Measurements from ENCODE around the gene ITIH3.

The ITIH3 gene

DNA sequence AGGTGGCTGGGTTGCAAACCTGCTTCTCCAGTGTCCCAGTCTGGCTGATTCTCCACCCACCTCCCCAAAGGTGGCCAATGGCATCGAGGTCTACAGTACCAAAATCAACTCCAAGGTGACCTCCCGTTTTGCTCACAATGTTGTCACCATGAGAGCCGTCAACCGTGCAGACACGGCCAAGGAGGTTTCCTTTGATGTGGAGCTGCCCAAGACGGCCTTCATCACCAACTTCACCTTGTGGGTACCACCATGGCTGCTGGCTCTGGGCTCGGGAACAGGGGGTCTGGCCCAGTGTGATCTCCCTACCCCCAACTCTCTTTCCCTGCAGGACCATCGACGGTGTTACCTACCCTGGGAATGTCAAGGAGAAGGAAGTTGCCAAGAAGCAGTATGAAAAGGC, 1.8 kb downstream of the ITIH3 start:
- TF ChIP-seq Cebpa-rat (IDR thresholded peaks at IDR 0.05) = no peak
- Histone ChIP-seq H3K9ac (no peak overlapping the region), H3K4me2 (peak overlapping the region in 8 of 11 experiments; percentile 75 to 98 (median 90); a peak in 15 of 22 replicates), H3K4me3 (no peak overlapping the region), H4K20me1 (no peaks in the 10 kb centered on the region), H3K9me3 (replicated peaks in 1 of 11) (no peaks in the 10 kb centered on the region), H3K27ac (peak overlapping the region in 4 of 11 experiments; percentile 77 to 89 (median 86); a peak in 6 of 22 replicates), H3K36me3 (no peaks in the 10 kb centered on the region), H3K4me1 (peaks cover 30 to 90% (median 70%) of the 10 kb centered on the region in 10 experiments), H3K27me3 (peaks cover 0 to 2% (median 0%) of the 10 kb centered on the region in 11 experiments; a peak in 2 of 22 replicates)

DNA sequence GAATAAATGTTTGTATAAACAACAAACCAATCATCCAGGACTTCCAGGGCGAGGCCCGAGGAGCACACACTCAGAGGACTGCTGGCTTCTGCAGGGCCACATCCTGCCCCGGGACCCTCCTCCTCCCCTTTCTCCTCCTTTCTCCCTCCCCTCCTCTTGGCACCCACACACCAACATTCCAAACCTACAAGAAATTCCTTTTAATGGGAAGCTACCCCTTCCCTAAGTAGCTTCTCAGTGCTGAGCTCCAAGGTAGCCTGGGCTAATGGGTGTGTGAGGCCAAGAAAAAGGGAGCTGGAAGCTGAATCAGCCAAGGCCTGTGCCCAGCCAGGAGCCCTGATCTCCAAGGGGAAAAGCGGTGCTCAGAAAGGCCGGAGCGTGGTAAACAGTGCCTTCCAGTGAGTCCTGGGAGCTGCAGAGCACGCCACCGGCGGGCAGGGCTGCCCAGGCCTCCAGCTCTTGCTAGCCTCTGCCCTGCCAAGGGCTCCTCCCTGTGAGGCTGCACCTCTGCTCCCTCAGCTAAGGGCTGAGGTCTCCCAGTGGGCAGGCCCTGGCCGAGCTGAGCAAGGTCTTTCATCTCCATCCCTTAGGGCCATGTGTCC, 3.9 kb downstream of the ITIH3 start:
- no peak overlapping the region for H3K4me3 ChIP-seq
- H3K36me3 ChIP-seq = no peaks in the 10 kb centered on the region
- peak overlapping the region in 3 of 11 experiments; percentile 24 to 46 (median 35); a peak in 4 of 22 replicates for H3K27ac ChIP-seq
- TF ChIP-seq Cebpa-rat (IDR thresholded peaks at IDR 0.05) = no peak
- H3K27me3 ChIP-seq = no peaks in the 10 kb centered on the region
- H3K9ac ChIP-seq = no peak overlapping the region; a peak in 1 of 22 replicates
- no peaks in the 10 kb centered on the region for H3K9me3 ChIP-seq (replicated peaks in 1 of 11)
- no peaks in the 10 kb centered on the region for H4K20me1 ChIP-seq
- H3K4me2 ChIP-seq = peak overlapping the region in 6 of 11 experiments; percentile 1 to 98 (median 36); a peak in 10 of 22 replicates
- peaks cover 21 to 75% (median 50%) of the 10 kb centered on the region in 10 experiments for H3K4me1 ChIP-seq

GRCh38 chr3:52798978-52799476, 4.4 kb downstream of the ITIH3 start:
- peak overlapping the region in 6 of 11 experiments; percentile 3 to 40 (median 28); a peak in 5 of 22 replicates for H3K4me2 ChIP-seq
- no peaks in the 10 kb centered on the region for H4K20me1 ChIP-seq
- no peak for TF ChIP-seq Cebpa-rat (IDR thresholded peaks at IDR 0.05)
- peak overlapping the region in 3 of 11 experiments; percentile 7 to 46 (median 35); a peak in 1 of 22 replicates for H3K27ac ChIP-seq
- no peaks in the 10 kb centered on the region for H3K27me3 ChIP-seq
- H3K9me3 ChIP-seq (replicated peaks in 1 of 11) = no peaks in the 10 kb centered on the region
- peaks cover 15 to 75% (median 49%) of the 10 kb centered on the region in 10 experiments for H3K4me1 ChIP-seq
- H3K4me3 ChIP-seq = no peak overlapping the region
- H3K9ac ChIP-seq = no peak overlapping the region
- no peaks in the 10 kb centered on the region for H3K36me3 ChIP-seq

GRCh38 chr3:52800079-52800478, 5.5 kb downstream of the ITIH3 start:
- H3K4me3 ChIP-seq = no peak overlapping the region
- no peaks in the 10 kb centered on the region for H3K9me3 ChIP-seq (replicated peaks in 1 of 11)
- peaks cover 12 to 75% (median 49%) of the 10 kb centered on the region in 10 experiments for H3K4me1 ChIP-seq
- H3K4me2 ChIP-seq = peak overlapping the region in 5 of 11 experiments; percentile 1 to 31 (median 10); a peak in 7 of 22 replicates
- no peaks in the 10 kb centered on the region for H3K36me3 ChIP-seq
- no peak for TF ChIP-seq Cebpa-rat (IDR thresholded peaks at IDR 0.05)
- H3K9ac ChIP-seq = no peak overlapping the region
- no peaks in the 10 kb centered on the region for H4K20me1 ChIP-seq
- H3K27me3 ChIP-seq = no peaks in the 10 kb centered on the region
- H3K27ac ChIP-seq = peak overlapping the region in 4 of 11 experiments; percentile 12 to 45 (median 29); a peak in 5 of 22 replicates

DNA sequence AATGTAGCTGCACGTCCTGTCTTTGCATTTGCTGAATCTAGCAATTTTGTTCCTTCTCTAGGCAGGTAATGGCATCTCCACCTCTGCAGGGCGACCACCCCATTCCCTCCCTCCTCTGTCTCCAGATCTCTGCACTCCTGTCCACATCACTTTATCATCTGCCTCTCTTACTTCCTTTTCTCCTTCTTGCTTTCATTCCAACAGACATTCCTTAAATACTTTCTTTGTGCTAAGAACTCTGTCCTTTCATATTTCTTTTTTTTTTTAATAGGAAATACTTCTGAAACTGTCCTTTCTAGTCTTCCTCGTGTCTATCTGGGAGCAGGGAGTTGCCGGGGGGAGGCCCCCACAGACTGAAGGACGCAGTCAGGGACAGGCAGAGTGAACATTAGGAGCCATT, 7.2 kb downstream of the ITIH3 start:
- Histone ChIP-seq H3K27me3 (no peaks in the 10 kb centered on the region), H3K36me3 (no peaks in the 10 kb centered on the region), H3K9me3 (replicated peaks in 1 of 11) (no peaks in the 10 kb centered on the region), H4K20me1 (no peaks in the 10 kb centered on the region), H3K27ac (peak overlapping the region in 3 of 11 experiments; percentile 38 to 58 (median 50); a peak in 4 of 22 replicates), H3K4me2 (no peak overlapping the region), H3K4me1 (peaks cover 12 to 75% (median 53%) of the 10 kb centered on the region in 10 experiments), H3K4me3 (no peak overlapping the region), H3K9ac (no peak overlapping the region)
- TF ChIP-seq Cebpa-rat (IDR thresholded peaks at IDR 0.05) = no peak

- H3K27ac ChIP-seq = peak overlapping the region in 8 of 11 experiments; percentile 35 to 97 (median 95); a peak in 16 of 22 replicates
- no peaks in the 10 kb centered on the region; a peak in 2 of 22 replicates for H3K9me3 ChIP-seq (replicated peaks in 1 of 11)
- H3K9ac ChIP-seq = peak overlapping the region in 7 of 11 experiments; percentile 36 to 82 (median 68); a peak in 12 of 22 replicates
- H3K36me3 ChIP-seq = peaks cover 0 to 7% (median 0%) of the 10 kb centered on the region in 11 experiments; a peak in 2 of 22 replicates
- no peaks in the 10 kb centered on the region for H4K20me1 ChIP-seq
- peak in 2 of 11 experiments; percentile 34 to 35; a peak in 2 of 22 replicates for TF ChIP-seq Cebpa-rat (IDR thresholded peaks at IDR 0.05)
- peak overlapping the region; percentile 26 to 91 (median 82); a peak in 20 of 22 replicates for H3K4me2 ChIP-seq
- peaks cover 24 to 75% (median 69%) of the 10 kb centered on the region in 10 experiments for H3K4me1 ChIP-seq
- H3K27me3 ChIP-seq = no peaks in the 10 kb centered on the region
- no peak overlapping the region for H3K4me3 ChIP-seq
Observed at GRCh38 chr3:52805270-52806039, 10.9 kb downstream of the ITIH3 start.

GRCh38 chr3:52809149-52809548, 14.6 kb downstream of the ITIH3 start:
- Histone ChIP-seq H3K4me3 (peak overlapping the region in 3 of 10 experiments; percentile 3 to 20 (median 8); a peak in 3 of 20 replicates), H4K20me1 (no peaks in the 10 kb centered on the region), H3K36me3 (peaks cover 0 to 7% (median 0%) of the 10 kb centered on the region in 11 experiments; a peak in 2 of 22 replicates), H3K27ac (peak overlapping the region in 8 of 11 experiments; percentile 76 to 97 (median 95); a peak in 18 of 22 replicates), H3K9me3 (replicated peaks in 1 of 11) (no peaks in the 10 kb centered on the region; a peak in 2 of 22 replicates), H3K4me2 (peak overlapping the region in 10 of 11 experiments; percentile 54 to 91 (median 82); a peak in 19 of 22 replicates), H3K27me3 (no peaks in the 10 kb centered on the region), H3K4me1 (peaks cover 24 to 100% (median 100%) of the 10 kb centered on the region in 10 experiments), H3K9ac (peak overlapping the region in 7 of 11 experiments; percentile 51 to 82 (median 79); a peak in 15 of 22 replicates)
- TF ChIP-seq Cebpa-rat (IDR thresholded peaks at IDR 0.05) = no peak

- H3K27ac ChIP-seq = peak overlapping the region in 9 of 11 experiments; percentile 34 to 97 (median 95); a peak in 18 of 22 replicates
- no peaks in the 10 kb centered on the region; a peak in 2 of 22 replicates for H3K9me3 ChIP-seq (replicated peaks in 1 of 11)
- no peaks in the 10 kb centered on the region for H3K27me3 ChIP-seq
- no peaks in the 10 kb centered on the region for H4K20me1 ChIP-seq
- peak overlapping the region in 3 of 10 experiments; percentile 3 to 35 (median 33); a peak in 4 of 20 replicates for H3K4me3 ChIP-seq
- H3K9ac ChIP-seq = peak overlapping the region in 8 of 11 experiments; percentile 39 to 82 (median 74); a peak in 15 of 22 replicates
- peaks cover 0 to 7% (median 0%) of the 10 kb centered on the region in 11 experiments; a peak in 2 of 22 replicates for H3K36me3 ChIP-seq
- peak overlapping the region; percentile 31 to 91 (median 82) for H3K4me2 ChIP-seq
- H3K4me1 ChIP-seq = peaks cover 23 to 100% (median 100%) of the 10 kb centered on the region in 10 experiments
- peak in 4 of 11 experiments; percentile 20 to 67 (median 27); a peak in 2 of 22 replicates for TF ChIP-seq Cebpa-rat (IDR thresholded peaks at IDR 0.05)
Observed at GRCh38 chr3:52809662-52810377, 15.2 kb downstream of the ITIH3 start.

Measured in BLaER1 treated with 17β-estradiol and CSF1 and Interleukin-3, amounts not matched to agents 10 nM and 100 nM (cell line).